ENCODE measurements around the gene AGXT2. TPM values are rescaled to one million over a fixed set of nuclear protein-coding genes. Genes with fewer than 3 reads are reported as not detected.

Gene AGXT2
- total and polyA plus RNA-seq, 10 of the 15 experiments (the other 5 are each of a cell fraction or from before 2014, with no cell fraction given): not detected

GRCh38 chr5:35004771-35005170 is 43.0 kb downstream of the AGXT2 start (continued):
- TF ChIP-seq SUZ12 (IDR thresholded peaks at IDR 0.05; ENCODE audit: unreplicated experiment): no peak
- no peak for TF ChIP-seq SIN3A (IDR thresholded peaks at IDR 0.05; ENCODE audit: low read depth, low read length)
- no peak for TF ChIP-seq CEBPB (IDR thresholded peaks at IDR 0.05; ENCODE audit: borderline replicate concordance in 1 of 2, low read depth in 2 of 2, low read length in 2 of 2)
- no peak for TF ChIP-seq EGR1 (IDR thresholded peaks at IDR 0.05; ENCODE audit: borderline replicate concordance in 1 of 2, low read depth in 2 of 2, low read length in 2 of 2)
- no peak for TF ChIP-seq SUPT20H (IDR thresholded peaks at IDR 0.05; ENCODE audit: borderline replicate concordance, control insufficient read depth, low read depth, low read length)

- 44% methylated on average over 5 of the region's 5 CpGs for WGBS (ENCODE audit: insufficient coverage, insufficient replicate concordance, low lambda C conversion rate, missing lambda C conversion rate)
- ChIA-PET POLR2A (no interaction called here), SMC1A (ENCODE audit: uncharacterized antibody, unreplicated experiment) (interaction anchor here (1.0 to 5.5 kb wide), 14 partner anchors 7 to 480 kb away, joined by 3 to 121 read pairs (median 6); partner anchors contain the start of genes BRIX1 and RAD1), CTCF (interaction anchor here (0.5 to 5.0 kb wide), 30 partner anchors 8 to 923 kb away, joined by 3 to 185 read pairs (median 5); partner anchors contain the start of genes BRIX1, DNAJC21 and RAD1), RAD21 (ENCODE audit: unreplicated experiment) (interaction anchor here (1.2 to 6.6 kb wide), 9 partner anchors 23 to 595 kb away, joined by 3 to 123 read pairs (median 4); no protein-coding TSS in a partner anchor)
- FAIRE-seq: no peak
- in situ Hi-C loops (cut with MboI) (no loop called here), intact Hi-C loops (cut with micrococcal nuclease; ENCODE audit: unreplicated experiment) (loop anchor here (5.0 to 10.0 kb wide), 3 partner anchors 87 to 519 kb away; partner anchors contain the start of genes BRIX1 and RAD1)
- Histone ChIP-seq H3K79me2 (ENCODE audit: control insufficient read depth, insufficient read depth, low read length) (no peaks in the 10 kb centered on the region), H3K9me3 (replicated peaks; ENCODE audit: control insufficient read depth, insufficient read depth, low read length) (no peaks in the 10 kb centered on the region), H3K27me3 (replicated peaks in 1 of 2; ENCODE audit: control insufficient read depth in 2 of 2, insufficient read depth in 2 of 2, low read length in 1 of 2) (no peaks in the 10 kb centered on the region), H3K4me2 (ENCODE audit: control insufficient read depth, insufficient read depth) (no peak overlapping the region), H3K9ac (ENCODE audit: control insufficient read depth, insufficient read depth, low read length) (no peak overlapping the region), H3K36me3 (ENCODE audit: control insufficient read depth in 2 of 2, insufficient read depth in 2 of 2, low read length in 1 of 2) (no peaks in the 10 kb centered on the region), H2AFZ (ENCODE audit: control insufficient read depth, low read depth, low read length) (no peak overlapping the region), H4K20me1 (ENCODE audit: control insufficient read depth, insufficient read depth) (no peaks in the 10 kb centered on the region), H3K27ac (ENCODE audit: control insufficient read depth, insufficient read depth) (no peak overlapping the region), H3K4me1 (ENCODE audit: control insufficient read depth, insufficient read depth, low read length) (0 out of 2 replicates have a peak, but pooled peaks cover 5% of the 10 kb centered on the region), H3K4me3 (no peak overlapping the region)
- no peak for ATAC-seq
- TF ChIP-seq ESRRA (IDR thresholded peaks at IDR 0.05; ENCODE audit: low read length): no peak
- no peak for TF ChIP-seq MXI1 (IDR thresholded peaks at IDR 0.05; ENCODE audit: low read depth, low read length)
- no peak for TF ChIP-seq NFYB (IDR thresholded peaks at IDR 0.05; ENCODE audit: insufficient read depth, low read depth, low read length)
- no peak for TF ChIP-seq SMC3 (IDR thresholded peaks at IDR 0.05; ENCODE audit: borderline replicate concordance, low read length)
- TF ChIP-seq FOXK2 (IDR thresholded peaks at IDR 0.05): no peak
- no peak for TF ChIP-seq HDAC6 (IDR thresholded peaks at IDR 0.05; ENCODE audit: unreplicated experiment)
- TF ChIP-seq SREBF1 (IDR thresholded peaks at IDR 0.05; ENCODE audit: low read length): no peak
- TF ChIP-seq HDAC2 (IDR thresholded peaks at IDR 0.05): no peak
- no peak for TF ChIP-seq PKNOX1 (IDR thresholded peaks at IDR 0.05)
- no TSS peak for BruUV-seq (replicated peaks)
- DNase-seq (ENCODE audit: low read depth, low spot score): no peak
These were observed 43.5 kb downstream of the AGXT2 start for GRCh38 chr5:35004200-35004599.

Measured in GM12878 (cell line).